PC-3 (cell line): ENCODE results near the gene CAPN12. TPM values are rescaled to one million over a fixed set of nuclear protein-coding genes. Genes with fewer than 3 reads are reported as not detected.

ENCODE experiments used
- ATAC-seq: fragments of 200-7000 bp; cut with Tn5 transposase; 2 replicates; pipeline ENCODE4 v1.9.1; 2020; ENCODE audit warnings: mild to moderate bottlenecking, moderate library complexity
- BruUV-seq: library from RNA; stranded (reverse); fragments of 400-500 nt; replicated peaks from 2 replicates; lab custom pipeline; 2021; lab: Mats Ljungman, UMichigan
- CTCF ChIA-PET: fragments of 300-600 bp; sonication (Branson Sonifier 250); formaldehyde crosslinking; loops from one replicate; lab custom pipeline; 2022; ENCODE audit warnings: antibody characterized with exemption; lab: Charles Lee
- POLR2A ChIA-PET: fragments of 300-600 bp; sonication (Branson Sonifier 250); formaldehyde crosslinking; loops from one replicate; lab custom pipeline; 2022; ENCODE audit warnings: antibody characterized with exemption; ENCODE audit not compliant: unreplicated experiment; lab: Charles Lee
- DNase-seq: peaks from one replicate; pipeline ENCODE4 v3.0.0-alpha.2; 2015
- H2AFZ ChIP-seq: fragments of 300-600 bp; sonication (generic); 2 replicates; pipeline ENCODE4 v1.6.0; 2016; ENCODE audit warnings: antibody characterized with exemption, low read length
- H3F3A ChIP-seq: fragments of 300-600 bp; sonication (generic); one replicate; pipeline ENCODE4 v1.6.0; 2017; ENCODE audit warnings: antibody characterized with exemption, low read length, control low read depth, mild to moderate bottlenecking; ENCODE audit not compliant: unreplicated experiment
- H3K27ac ChIP-seq: fragments of 300-600 bp; sonication (generic); 2 replicates; pipeline ENCODE4 v1.5.1; 2016; ENCODE audit warnings: mild to moderate bottlenecking, low read length
- H3K27me3 ChIP-seq: fragments of 300-600 bp; sonication (generic); 2 replicates; pipeline ENCODE4 v1.6.1; 2016; ENCODE audit warnings: low read length, mixed read lengths
- H3K36me3 ChIP-seq: fragments of 300-600 bp; sonication (generic); 2 replicates; pipeline ENCODE4 v1.6.1; 2016; ENCODE audit warnings: low read depth, mixed run types, low read length, mixed read lengths
- H3K4me1 ChIP-seq: fragments of 300-600 bp; sonication (generic); 2 replicates; pipeline ENCODE4 v1.5.1; 2016; ENCODE audit warnings: low read length; ENCODE audit not compliant: insufficient read depth
- H3K4me2 ChIP-seq: fragments of 300-600 bp; sonication (generic); 2 replicates; pipeline ENCODE4 v1.6.0; 2016; ENCODE audit warnings: low read length
- H3K4me3 ChIP-seq: fragments of 300-600 bp; sonication (generic); 2 replicates; pipeline ENCODE4 v1.5.1; 2016; ENCODE audit warnings: mild to moderate bottlenecking, low read length, mixed read lengths
- H3K79me2 ChIP-seq: fragments of 300-600 bp; sonication (generic); 2 replicates; pipeline ENCODE4 v1.6.1; 2017; ENCODE audit warnings: low read length, mixed read lengths
- H3K9ac ChIP-seq: fragments of 300-600 bp; sonication (generic); 2 replicates; pipeline ENCODE4 v1.6.0; 2016; ENCODE audit warnings: mild to moderate bottlenecking, low read length
- H3K9me2 ChIP-seq: fragments of 300-600 bp; sonication (generic); replicated peaks from 2 replicates; pipeline ENCODE4 v1.6.1; 2016; ENCODE audit warnings: mixed run types, low read length, mixed read lengths
- H3K9me3 ChIP-seq: fragments of 300-600 bp; sonication (generic); 2 replicates; pipeline ENCODE4 v1.6.1; 2016; ENCODE audit warnings: low read length, mixed read lengths
- H4K20me1 ChIP-seq: fragments of 300-600 bp; sonication (generic); 2 replicates; pipeline ENCODE4 v1.6.1; 2016; ENCODE audit warnings: low read length, mixed read lengths
- CTCF ChIP-seq: fragments of 300-600 bp; sonication (generic); conservative IDR thresholded peaks from 2 replicates; pipeline ENCODE4 v1.5.1; 2017; ENCODE audit warnings: antibody characterized with exemption, low read depth, mild to moderate bottlenecking, low read length
- EZH2 ChIP-seq: fragments of 300-600 bp; sonication (generic); IDR thresholded peaks from one replicate; pipeline ENCODE4 v1.6.1; 2017; ENCODE audit warnings: antibody characterized with exemption, mild to moderate bottlenecking, low read length; ENCODE audit not compliant: unreplicated experiment
- EZH2phosphoT487 ChIP-seq: fragments of 300-600 bp; sonication (generic); IDR thresholded peaks from 2 replicates; pipeline ENCODE4 v1.6.1; 2018; ENCODE audit warnings: mild to moderate bottlenecking, antibody characterized with exemption, low read length, borderline replicate concordance
- intact Hi-C: fragments of 100-400 bp; cut with micrococcal nuclease; formaldehyde crosslinking; loops from 2 replicates; pipeline ENCODE4 v1.9.0; 2023
- total RNA-seq: library from RNA; depleted of rRNA; stranded (reverse); fragments of >200 nt; gene quantifications from 2 replicates; pipeline ENCODE4 v1.2.3, GENCODE V29; 2014

CAPN12 gene
- total RNA-seq, 1 experiment from 2014 or later = 3.8 TPM

GRCh38 chr19:38721979-38722773 lies 22.1 kb downstream of the CAPN12 start:
- Histone ChIP-seq H3K79me2 (no peaks in the 10 kb centered on the region), H3K36me3 (peaks cover 62% of the 10 kb centered on the region), H3K9ac (no peak overlapping the region), H3K4me2 (no peak overlapping the region), H3K9me2 (no peaks in the 10 kb centered on the region), H3K4me3 (no peak overlapping the region), H3K9me3 (no peaks in the 10 kb centered on the region), H2AFZ (no peak overlapping the region), H3K4me1 (no peaks in the 10 kb centered on the region), H3K27me3 (no peaks in the 10 kb centered on the region), H3K27ac (no peak overlapping the region), H4K20me1 (no peaks in the 10 kb centered on the region), H3F3A (no peaks in the 10 kb centered on the region)
- ChIA-PET CTCF (no interaction called here), POLR2A (no interaction called here)
- intact Hi-C loops = no loop called here
- no TSS peak for BruUV-seq
- DNase-seq = no peak
- ATAC-seq = no peak
- TF ChIP-seq CTCF (no peak), EZH2phosphoT487 (no peak), EZH2 (no peak)

- no peak overlapping the region for H3K9ac ChIP-seq
- peaks cover 68% of the 10 kb centered on the region for H3K36me3 ChIP-seq
- ATAC-seq = no peak
- H3F3A ChIP-seq = no peaks in the 10 kb centered on the region
- CTCF ChIA-PET = no interaction called here
- intact Hi-C loops = no loop called here
- H3K4me1 ChIP-seq = no peaks in the 10 kb centered on the region
- H3K4me3 ChIP-seq = no peak overlapping the region
- BruUV-seq = no TSS peak
- H3K4me2 ChIP-seq = no peak overlapping the region
- no peaks in the 10 kb centered on the region for H3K79me2 ChIP-seq
- TF ChIP-seq EZH2phosphoT487 (no peak), CTCF (no peak), EZH2 (no peak)
- no peaks in the 10 kb centered on the region for H4K20me1 ChIP-seq
- H3K9me2 ChIP-seq = no peaks in the 10 kb centered on the region
- H3K27ac ChIP-seq = no peak overlapping the region
- H3K9me3 ChIP-seq = no peaks in the 10 kb centered on the region
- no peak for DNase-seq
- H3K27me3 ChIP-seq = no peaks in the 10 kb centered on the region
- no peak overlapping the region for H2AFZ ChIP-seq
- POLR2A ChIA-PET = no interaction called here
Measured at GRCh38 chr19:38721496-38721895, 22.8 kb downstream of the CAPN12 start.

GRCh38 chr19:38720559-38721236 lies 23.6 kb downstream of the CAPN12 start:
- no peak overlapping the region for H3K27ac ChIP-seq
- H3K79me2 ChIP-seq = no peaks in the 10 kb centered on the region

More at GRCh38 chr19:38720559-38721236, 23.6 kb downstream of the CAPN12 start:
- H2AFZ ChIP-seq = no peak overlapping the region
- H3K4me2 ChIP-seq = no peak overlapping the region
- ChIA-PET CTCF (no interaction called here), POLR2A (no interaction called here)
- H3K9ac ChIP-seq = no peak overlapping the region
- H3K4me3 ChIP-seq = no peak overlapping the region
- DNase-seq (no peak), ATAC-seq (no peak)
- no peaks in the 10 kb centered on the region for H3K27me3 ChIP-seq
- intact Hi-C loops = no loop called here
- H3K9me2 ChIP-seq = no peaks in the 10 kb centered on the region
- H3F3A ChIP-seq = no peaks in the 10 kb centered on the region
- H3K9me3 ChIP-seq = no peaks in the 10 kb centered on the region
- TF ChIP-seq EZH2phosphoT487 = no peak
- no peak for TF ChIP-seq CTCF
- TF ChIP-seq EZH2 = no peak
- H3K4me1 ChIP-seq = no peaks in the 10 kb centered on the region
- BruUV-seq = no TSS peak
- H4K20me1 ChIP-seq = no peaks in the 10 kb centered on the region
- H3K36me3 ChIP-seq = peaks cover 71% of the 10 kb centered on the region
